Neural cell (in vitro differentiated cells): ENCODE measurements around the gene SAMD9. TPM values are rescaled to one million over a fixed set of nuclear protein-coding genes. Genes with fewer than 3 reads are reported as not detected.

ENCODE experiments used
- H2AFZ ChIP-seq: fragments of 200-600, 300-800 bp; sonication (generic), shearing (Covaris generic); 2 replicates; pipeline ENCODE4 v1.6.0; 2014; ENCODE audit warnings: low read depth, mild to moderate bottlenecking, antibody characterized with exemption, low read length, moderate library complexity
- H3F3A ChIP-seq: fragments of 200-600 bp; shearing (Covaris generic); 2 replicates; pipeline ENCODE4 v1.6.1; 2016; ENCODE audit warnings: mild to moderate bottlenecking, moderate library complexity, mixed read lengths, antibody characterized with exemption, low read length; ENCODE audit not compliant: insufficient read depth, poor library complexity, severe bottlenecking
- H3K27ac ChIP-seq: fragments of 200-600, 300-800 bp; sonication (generic), shearing (Covaris generic); 2 replicates; pipeline ENCODE4 v1.5.1; 2014; ENCODE audit warnings: mild to moderate bottlenecking, low read length, moderate library complexity
- H3K27me3 ChIP-seq: fragments of 300-800, 200-600 bp; sonication (generic), shearing (Covaris generic); 2 replicates; pipeline ENCODE4 v1.6.0; 2014; ENCODE audit warnings: mild to moderate bottlenecking, low read depth, low read length, moderate library complexity; ENCODE audit not compliant: insufficient read depth
- H3K36me3 ChIP-seq: fragments of 300-800, 200-600 bp; sonication (generic), shearing (Covaris generic); 2 replicates; pipeline ENCODE4 v1.5.1; 2014; ENCODE audit warnings: mild to moderate bottlenecking, antibody characterized with exemption, low read length, moderate library complexity; ENCODE audit not compliant: insufficient read depth
- H3K4me2 ChIP-seq: fragments of 300-800, 200-600 bp; sonication (generic), shearing (Covaris generic); 2 replicates; pipeline ENCODE4 v1.6.0; 2014; ENCODE audit warnings: mild to moderate bottlenecking, low read length
- H3K4me3 ChIP-seq: fragments of 300-800, 200-600 bp; sonication (generic), shearing (Covaris generic); 2 replicates; pipeline ENCODE4 v1.5.1; 2014; ENCODE audit warnings: mild to moderate bottlenecking, low read length, moderate library complexity
- H3K79me2 ChIP-seq: fragments of 200-600 bp; shearing (Covaris generic); replicated peaks from 2 replicates; pipeline ENCODE4 v1.6.0; 2014; ENCODE audit warnings: mild to moderate bottlenecking, low read length, moderate library complexity; ENCODE audit not compliant: insufficient read depth
- H3K9ac ChIP-seq: fragments of 300-800, 200-600 bp; sonication (generic), shearing (Covaris generic); 2 replicates; pipeline ENCODE4 v1.6.1; 2016; ENCODE audit warnings: mild to moderate bottlenecking, low read length, mixed read lengths
- H3K9me2 ChIP-seq: fragments of 200-600 bp; shearing (Covaris generic); 2 replicates; pipeline ENCODE4 v1.6.1; 2016; ENCODE audit warnings: mild to moderate bottlenecking, low read length, mixed read lengths; ENCODE audit not compliant: insufficient read depth
- H3K9me3 ChIP-seq: fragments of 200-600, 300-800 bp; sonication (generic), shearing (Covaris generic); 2 replicates; pipeline ENCODE4 v1.6.1; 2016; ENCODE audit warnings: mild to moderate bottlenecking, mixed run types, low read length, moderate library complexity, mixed read lengths
- H4K20me1 ChIP-seq: fragments of 200-600 bp; shearing (Covaris generic); 2 replicates; pipeline ENCODE4 v1.6.1; 2016; ENCODE audit warnings: mild to moderate bottlenecking, mixed run types; ENCODE audit not compliant: insufficient read depth
- EP300 ChIP-seq: fragments of 450-650 bp; conservative IDR thresholded peaks from 2 replicates; pipeline ENCODE4 v1.6.1; 2014; ENCODE audit warnings: antibody characterized with exemption, mild to moderate bottlenecking, moderate library complexity; ENCODE audit not compliant: poor library complexity, severe bottlenecking
- EZH2 ChIP-seq: fragments of 200-600, 300-800 bp; shearing (Covaris generic), sonication (generic); IDR thresholded peaks from 2 replicates; pipeline ENCODE4 v1.6.1; 2014; ENCODE audit warnings: antibody characterized with exemption, low read length, borderline replicate concordance, mild to moderate bottlenecking; ENCODE audit not compliant: insufficient read depth, poor library complexity, severe bottlenecking
- MXI1 ChIP-seq: fragments of 450-650 bp; conservative IDR thresholded peaks from 2 replicates; pipeline ENCODE4 v1.6.1; 2014; ENCODE audit warnings: antibody characterized with exemption, mild to moderate bottlenecking; ENCODE audit not compliant: poor library complexity, severe bottlenecking
- POLR2AphosphoS5 ChIP-seq: IDR thresholded peaks from 2 replicates; pipeline ENCODE4 v1.6.1; 2012
- RAD21 ChIP-seq: fragments of 450-650 bp; conservative IDR thresholded peaks from 2 replicates; pipeline ENCODE4 v1.6.1; 2014; ENCODE audit warnings: antibody characterized with exemption, mild to moderate bottlenecking, moderate library complexity
- SMC3 ChIP-seq: fragments of 450-650 bp; conservative IDR thresholded peaks from 2 replicates; pipeline ENCODE4 v1.6.1; 2014; ENCODE audit warnings: antibody characterized with exemption, mild to moderate bottlenecking, moderate library complexity; ENCODE audit not compliant: poor library complexity
- TAF1 ChIP-seq: IDR thresholded peaks from 2 replicates; pipeline ENCODE4 v1.6.1; 2012; ENCODE audit warnings: low read depth
- polyA plus RNA-seq: library from polyadenylated mRNA; depleted of rRNA; stranded (reverse); fragments of >200 nt; gene quantifications from 2 replicates; pipeline ENCODE4 v1.2.3, GENCODE V29; 2014
- TF ChIP-seq, protein P1 (sequence below): IDR thresholded peaks from 2 replicates; pipeline ENCODE4 v1.6.1; 2012; ENCODE audit warnings: borderline replicate concordance
- TF ChIP-seq, protein P2 (sequence below): fragments of 450-650 bp; IDR thresholded peaks from 2 replicates; pipeline ENCODE4 v1.5.1; 2014; ENCODE audit warnings: antibody characterized with exemption, mild to moderate bottlenecking, moderate library complexity; ENCODE audit not compliant: poor library complexity, severe bottlenecking

SAMD9 gene
- polyA plus RNA-seq, 1 donor from 2014 or later, result not detected

DNA sequence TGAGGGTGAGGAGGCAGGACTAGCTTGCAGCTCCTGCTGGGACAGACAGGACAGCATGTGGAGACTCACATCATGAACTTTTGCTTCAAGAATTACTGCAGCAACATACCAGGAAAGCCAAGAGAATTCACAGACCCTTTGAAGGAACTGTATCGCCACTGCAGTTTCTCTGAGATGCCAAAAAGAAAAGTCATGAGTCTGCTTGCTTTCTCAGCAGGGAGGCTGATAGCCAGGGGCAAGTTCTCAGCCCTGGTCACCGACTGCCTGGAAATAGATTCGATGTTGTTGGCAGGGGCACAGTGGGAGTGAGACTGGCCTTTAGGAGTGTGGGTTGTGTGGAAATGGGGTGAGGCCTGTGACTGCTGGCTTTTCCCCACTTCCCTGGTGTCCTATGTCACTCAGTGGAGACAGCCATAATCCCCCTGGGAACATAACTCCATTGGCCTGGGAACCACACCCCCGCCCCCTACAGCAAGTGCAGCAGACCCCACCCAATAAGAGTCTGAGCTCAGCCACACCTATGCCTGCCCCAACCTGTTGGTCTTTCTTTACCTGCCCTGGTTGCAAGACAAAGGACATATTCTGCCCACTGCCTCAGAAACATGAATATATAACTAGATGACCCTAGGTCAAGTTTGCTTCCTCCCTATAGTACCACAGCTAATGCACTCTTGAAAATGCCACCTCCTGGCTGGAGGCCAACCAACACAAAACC lies 1.6 kb upstream of the SAMD9 start:
- Histone ChIP-seq H3K4me3 (no peak overlapping the region), H3K9me2 (no peaks in the 10 kb centered on the region), H3K27me3 (no peaks in the 10 kb centered on the region), H3K36me3 (no peaks in the 10 kb centered on the region), H3K9me3 (no peaks in the 10 kb centered on the region), H3K27ac (no peak overlapping the region), H3K4me2 (no peak overlapping the region), H4K20me1 (no peaks in the 10 kb centered on the region), H3K79me2 (no peaks in the 10 kb centered on the region), H3K9ac (no peak overlapping the region), H2AFZ (no peak overlapping the region), H3F3A (no peaks in the 10 kb centered on the region)
- TF ChIP-seq EP300 (no peak), TAF1 (no peak), SMC3 (no peak), EZH2 (no peak), MXI1 (no peak), RAD21 (no peak), POLR2AphosphoS5 (no peak)
- TF ChIP-seq, protein P1, sequence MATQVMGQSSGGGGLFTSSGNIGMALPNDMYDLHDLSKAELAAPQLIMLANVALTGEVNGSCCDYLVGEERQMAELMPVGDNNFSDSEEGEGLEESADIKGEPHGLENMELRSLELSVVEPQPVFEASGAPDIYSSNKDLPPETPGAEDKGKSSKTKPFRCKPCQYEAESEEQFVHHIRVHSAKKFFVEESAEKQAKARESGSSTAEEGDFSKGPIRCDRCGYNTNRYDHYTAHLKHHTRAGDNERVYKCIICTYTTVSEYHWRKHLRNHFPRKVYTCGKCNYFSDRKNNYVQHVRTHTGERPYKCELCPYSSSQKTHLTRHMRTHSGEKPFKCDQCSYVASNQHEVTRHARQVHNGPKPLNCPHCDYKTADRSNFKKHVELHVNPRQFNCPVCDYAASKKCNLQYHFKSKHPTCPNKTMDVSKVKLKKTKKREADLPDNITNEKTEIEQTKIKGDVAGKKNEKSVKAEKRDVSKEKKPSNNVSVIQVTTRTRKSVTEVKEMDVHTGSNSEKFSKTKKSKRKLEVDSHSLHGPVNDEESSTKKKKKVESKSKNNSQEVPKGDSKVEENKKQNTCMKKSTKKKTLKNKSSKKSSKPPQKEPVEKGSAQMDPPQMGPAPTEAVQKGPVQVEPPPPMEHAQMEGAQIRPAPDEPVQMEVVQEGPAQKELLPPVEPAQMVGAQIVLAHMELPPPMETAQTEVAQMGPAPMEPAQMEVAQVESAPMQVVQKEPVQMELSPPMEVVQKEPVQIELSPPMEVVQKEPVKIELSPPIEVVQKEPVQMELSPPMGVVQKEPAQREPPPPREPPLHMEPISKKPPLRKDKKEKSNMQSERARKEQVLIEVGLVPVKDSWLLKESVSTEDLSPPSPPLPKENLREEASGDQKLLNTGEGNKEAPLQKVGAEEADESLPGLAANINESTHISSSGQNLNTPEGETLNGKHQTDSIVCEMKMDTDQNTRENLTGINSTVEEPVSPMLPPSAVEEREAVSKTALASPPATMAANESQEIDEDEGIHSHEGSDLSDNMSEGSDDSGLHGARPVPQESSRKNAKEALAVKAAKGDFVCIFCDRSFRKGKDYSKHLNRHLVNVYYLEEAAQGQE, result no peak
- TF ChIP-seq, protein P2, sequence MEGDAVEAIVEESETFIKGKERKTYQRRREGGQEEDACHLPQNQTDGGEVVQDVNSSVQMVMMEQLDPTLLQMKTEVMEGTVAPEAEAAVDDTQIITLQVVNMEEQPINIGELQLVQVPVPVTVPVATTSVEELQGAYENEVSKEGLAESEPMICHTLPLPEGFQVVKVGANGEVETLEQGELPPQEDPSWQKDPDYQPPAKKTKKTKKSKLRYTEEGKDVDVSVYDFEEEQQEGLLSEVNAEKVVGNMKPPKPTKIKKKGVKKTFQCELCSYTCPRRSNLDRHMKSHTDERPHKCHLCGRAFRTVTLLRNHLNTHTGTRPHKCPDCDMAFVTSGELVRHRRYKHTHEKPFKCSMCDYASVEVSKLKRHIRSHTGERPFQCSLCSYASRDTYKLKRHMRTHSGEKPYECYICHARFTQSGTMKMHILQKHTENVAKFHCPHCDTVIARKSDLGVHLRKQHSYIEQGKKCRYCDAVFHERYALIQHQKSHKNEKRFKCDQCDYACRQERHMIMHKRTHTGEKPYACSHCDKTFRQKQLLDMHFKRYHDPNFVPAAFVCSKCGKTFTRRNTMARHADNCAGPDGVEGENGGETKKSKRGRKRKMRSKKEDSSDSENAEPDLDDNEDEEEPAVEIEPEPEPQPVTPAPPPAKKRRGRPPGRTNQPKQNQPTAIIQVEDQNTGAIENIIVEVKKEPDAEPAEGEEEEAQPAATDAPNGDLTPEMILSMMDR, result no peak

DNA sequence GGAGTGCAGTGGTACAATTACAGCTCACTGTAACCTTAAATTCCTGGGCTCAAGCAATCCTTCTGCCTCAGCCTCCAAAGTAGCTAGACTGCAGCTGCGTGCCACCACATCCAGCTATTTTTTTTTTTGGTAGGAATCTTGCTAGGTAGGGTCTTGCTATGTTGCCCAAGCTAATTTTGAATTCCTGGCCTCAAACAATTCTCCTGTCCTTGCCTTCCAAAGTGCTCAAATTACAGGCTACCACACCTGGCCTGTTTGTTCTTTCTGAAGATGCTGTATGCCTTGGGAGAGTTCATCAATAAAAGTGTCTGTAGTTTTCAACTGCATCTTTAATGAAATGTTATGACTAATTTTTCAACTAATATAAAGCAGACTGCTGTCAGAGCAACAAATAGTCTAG lies 452 bp downstream of the SAMD9 start:
- H3K4me3 ChIP-seq, result no peak overlapping the region
- H3K9me2 ChIP-seq, result no peaks in the 10 kb centered on the region
- TF ChIP-seq RAD21, result no peak
- TF ChIP-seq EP300, result no peak
- no peak for TF ChIP-seq MXI1
- TF ChIP-seq, protein P2, result no peak
- no peak for TF ChIP-seq SMC3
- H2AFZ ChIP-seq, result no peak overlapping the region
- H3K27me3 ChIP-seq, result no peaks in the 10 kb centered on the region
- no peaks in the 10 kb centered on the region for H3K9me3 ChIP-seq
- no peak overlapping the region for H3K27ac ChIP-seq
- no peaks in the 10 kb centered on the region for H3K36me3 ChIP-seq
- H3F3A ChIP-seq, result no peaks in the 10 kb centered on the region
- no peaks in the 10 kb centered on the region for H3K79me2 ChIP-seq
- no peaks in the 10 kb centered on the region for H4K20me1 ChIP-seq
- H3K4me2 ChIP-seq, result no peak overlapping the region
- H3K9ac ChIP-seq, result no peak overlapping the region
